DOHH2 (cell line): Measurements from ENCODE around the gene CREB3L2.

Experiments
- H3F3A ChIP-seq: fragments of 200-600 bp; sonication (generic), shearing (Covaris generic); 2 replicates; pipeline ENCODE4 v1.6.0; 2016; ENCODE audit warnings: antibody characterized with exemption, mild to moderate bottlenecking; ENCODE audit not compliant: control insufficient read depth, insufficient read depth
- H3K27ac ChIP-seq: fragments of 200-600 bp; sonication (generic); 2 replicates; pipeline ENCODE4 v1.5.1; 2014; ENCODE audit warnings: low read depth, mild to moderate bottlenecking, low read length, moderate library complexity
- H3K27me3 ChIP-seq: fragments of 200-600 bp; sonication (generic); 2 replicates; pipeline ENCODE4 v1.6.1; 2014; ENCODE audit warnings: mild to moderate bottlenecking, low read length, mixed read lengths; ENCODE audit not compliant: control insufficient read depth
- H3K36me3 ChIP-seq: fragments of 200-600 bp; sonication (generic); 2 replicates; pipeline ENCODE4 v1.6.1; 2014; ENCODE audit warnings: mild to moderate bottlenecking, low read length, moderate library complexity, mixed read lengths; ENCODE audit not compliant: control insufficient read depth
- H3K4me1 ChIP-seq: fragments of 200-600 bp; sonication (generic); 2 replicates; pipeline ENCODE4 v1.6.1; 2014; ENCODE audit warnings: mild to moderate bottlenecking, low read length, mixed read lengths; ENCODE audit not compliant: control insufficient read depth
- H3K4me2 ChIP-seq: fragments of 200-600 bp; sonication (generic); 2 replicates; pipeline ENCODE4 v1.6.0; 2014; ENCODE audit warnings: mild to moderate bottlenecking, low read length, moderate library complexity
- H3K4me3 ChIP-seq: fragments of 200-600 bp; sonication (generic); 2 replicates; pipeline ENCODE4 v1.5.1; 2014; ENCODE audit warnings: mild to moderate bottlenecking, low read length, mixed read lengths
- H3K79me2 ChIP-seq: fragments of 200-600 bp; sonication (generic); 2 replicates; pipeline ENCODE4 v1.6.1; 2014; ENCODE audit warnings: mild to moderate bottlenecking, low read length, mixed read lengths; ENCODE audit not compliant: control insufficient read depth
- H3K9me2 ChIP-seq: fragments of 200-600 bp; sonication (generic); replicated peaks from 2 replicates; pipeline ENCODE4 v1.6.1; 2014; ENCODE audit warnings: mild to moderate bottlenecking, low read length, mixed read lengths; ENCODE audit not compliant: control insufficient read depth
- H3K9me3 ChIP-seq: fragments of 200-600 bp; sonication (generic); 2 replicates; pipeline ENCODE4 v1.6.1; 2014; ENCODE audit warnings: antibody characterized with exemption, low read length, mixed read lengths; ENCODE audit not compliant: control insufficient read depth, insufficient read depth
- H4K20me1 ChIP-seq: fragments of 200-600 bp; sonication (generic); 2 replicates; pipeline ENCODE4 v1.6.0; 2014; ENCODE audit warnings: low read depth, mild to moderate bottlenecking, antibody characterized with exemption, low read length, moderate library complexity; ENCODE audit not compliant: control insufficient read depth, insufficient read depth
- CTCF ChIP-seq: fragments of 200-600 bp; sonication (generic); IDR thresholded peaks from one replicate; pipeline ENCODE4 v1.5.1; 2014; ENCODE audit warnings: antibody characterized with exemption, mild to moderate bottlenecking, low read depth, low read length; ENCODE audit not compliant: poor library complexity, severe bottlenecking
- EZH2phosphoT487 ChIP-seq: fragments of 200-600 bp; sonication (generic); IDR thresholded peaks from 2 replicates; pipeline ENCODE4 v1.6.1; 2017; ENCODE audit warnings: borderline replicate concordance, mild to moderate bottlenecking, antibody characterized with exemption, low read length, moderate library complexity, mixed read lengths

CREB3L2 gene

DNA sequence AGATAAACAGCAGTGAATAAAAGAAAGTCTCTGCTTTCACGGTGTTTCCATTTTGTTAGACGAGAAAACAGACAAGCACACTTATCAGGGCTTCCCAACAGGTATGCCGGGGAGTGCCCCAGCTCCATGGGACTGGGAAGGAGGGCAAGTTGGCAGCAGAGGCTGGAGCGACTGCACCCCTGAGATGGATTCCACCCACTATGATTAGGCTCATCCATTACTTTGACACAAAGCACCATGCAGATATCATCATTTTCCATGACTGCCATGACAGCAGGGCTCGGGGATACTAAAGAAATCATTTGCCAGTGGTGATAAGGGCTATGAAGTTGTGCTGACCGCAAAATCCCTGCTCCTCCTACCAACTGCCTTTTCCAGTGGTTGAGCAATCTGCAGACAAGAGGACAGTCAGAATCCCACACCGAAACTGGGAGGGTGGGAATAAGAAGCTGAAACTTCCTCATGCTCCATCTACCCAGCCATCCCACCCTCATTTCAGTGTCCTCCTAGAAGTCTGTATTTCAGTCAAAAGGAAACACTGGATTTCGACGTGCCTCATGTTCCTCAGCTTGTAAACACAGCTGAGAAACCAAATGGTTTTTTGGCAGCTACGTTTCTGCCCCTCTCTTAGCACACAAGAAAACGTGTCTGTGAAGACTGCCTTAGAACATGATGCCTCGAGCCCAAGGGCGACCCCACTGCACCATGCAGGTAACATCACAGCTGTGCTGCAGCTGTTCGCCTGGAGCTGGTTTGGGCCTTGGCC, 15.5 kb downstream of the CREB3L2 start:
- Histone ChIP-seq H3K4me2 (no peak overlapping the region), H3K27ac (no peak overlapping the region), H3K27me3 (no peaks in the 10 kb centered on the region), H3K4me3 (no peak overlapping the region), H3K9me2 (no peaks in the 10 kb centered on the region), H3K4me1 (no peaks in the 10 kb centered on the region), H3K9me3 (no peaks in the 10 kb centered on the region), H3K79me2 (no peaks in the 10 kb centered on the region), H3F3A (no peaks in the 10 kb centered on the region), H3K36me3 (no peaks in the 10 kb centered on the region), H4K20me1 (no peaks in the 10 kb centered on the region)
- no peak for TF ChIP-seq EZH2phosphoT487
- TF ChIP-seq CTCF: no peak

GRCh38 chr7:137985897-137986251, 16.0 kb downstream of the CREB3L2 start:
- Histone ChIP-seq H3K79me2 (no peaks in the 10 kb centered on the region), H3K27me3 (no peaks in the 10 kb centered on the region), H3K4me1 (no peaks in the 10 kb centered on the region), H3K27ac (no peak overlapping the region), H4K20me1 (no peaks in the 10 kb centered on the region), H3K9me2 (no peaks in the 10 kb centered on the region), H3K9me3 (no peaks in the 10 kb centered on the region), H3K36me3 (no peaks in the 10 kb centered on the region), H3K4me2 (no peak overlapping the region), H3F3A (no peaks in the 10 kb centered on the region), H3K4me3 (no peak overlapping the region)
- TF ChIP-seq CTCF: no peak
- TF ChIP-seq EZH2phosphoT487: no peak

GRCh38 chr7:137985253-137985896, 16.5 kb downstream of the CREB3L2 start:
- TF ChIP-seq EZH2phosphoT487 (no peak), CTCF (no peak)
- Histone ChIP-seq H3K4me3 (no peak overlapping the region), H3K4me1 (no peaks in the 10 kb centered on the region), H3K27me3 (no peaks in the 10 kb centered on the region), H3K27ac (no peak overlapping the region), H3K9me3 (no peaks in the 10 kb centered on the region), H3K79me2 (no peaks in the 10 kb centered on the region), H4K20me1 (no peaks in the 10 kb centered on the region), H3K4me2 (no peak overlapping the region), H3K9me2 (no peaks in the 10 kb centered on the region), H3F3A (no peaks in the 10 kb centered on the region), H3K36me3 (no peaks in the 10 kb centered on the region)
